Loucy (cell line): ENCODE measurements around the gene NELFA.

ENCODE experiments used
- H2AFZ ChIP-seq: fragments of 200-600 bp; sonication (generic); 2 replicates; pipeline ENCODE4 v1.6.0; 2016; ENCODE audit warnings: antibody characterized with exemption, mild to moderate bottlenecking, low read length, moderate library complexity
- H3F3A ChIP-seq: fragments of 200-600 bp; 2 replicates; pipeline ENCODE4 v1.6.0; 2016; ENCODE audit warnings: antibody characterized with exemption, low read depth, mild to moderate bottlenecking
- H3K27me3 ChIP-seq: fragments of 200-600 bp; sonication (generic); 2 replicates; pipeline ENCODE4 v1.6.1; 2014; ENCODE audit warnings: low read length, mild to moderate bottlenecking; ENCODE audit not compliant: insufficient read depth, poor library complexity, severe bottlenecking
- H3K36me3 ChIP-seq: fragments of 200-600 bp; sonication (generic); 2 replicates; pipeline ENCODE4 v1.6.1; 2016; ENCODE audit warnings: low read length; ENCODE audit not compliant: insufficient read depth
- H3K4me1 ChIP-seq: fragments of 200-600 bp; sonication (generic); 2 replicates; pipeline ENCODE4 v1.5.1; 2014; ENCODE audit warnings: low read length, mild to moderate bottlenecking; ENCODE audit not compliant: insufficient read depth, poor library complexity, severe bottlenecking
- H3K4me2 ChIP-seq: fragments of 200-600 bp; sonication (generic); 2 replicates; pipeline ENCODE4 v1.6.0; 2014; ENCODE audit warnings: antibody characterized with exemption, low read length, low read depth, mild to moderate bottlenecking; ENCODE audit not compliant: poor library complexity, severe bottlenecking
- H3K4me3 ChIP-seq: fragments of 200-600 bp; sonication (generic); 2 replicates; pipeline ENCODE4 v1.5.1; 2014; ENCODE audit warnings: low read length, mild to moderate bottlenecking, mixed read lengths; ENCODE audit not compliant: poor library complexity, severe bottlenecking
- H3K79me2 ChIP-seq: fragments of 200-600 bp; sonication (generic); 2 replicates; pipeline ENCODE4 v1.6.1; 2014; ENCODE audit warnings: low read length; ENCODE audit not compliant: insufficient read depth
- H3K9ac ChIP-seq: fragments of 200-600 bp; sonication (generic); 2 replicates; pipeline ENCODE4 v1.6.0; 2014; ENCODE audit warnings: mild to moderate bottlenecking, low read depth, low read length, moderate library complexity; ENCODE audit not compliant: poor library complexity, severe bottlenecking
- H3K9me2 ChIP-seq: fragments of 200-600 bp; sonication (generic); replicated peaks from 2 replicates; pipeline ENCODE4 v1.6.1; 2016; ENCODE audit warnings: low read depth, low read length, mixed read lengths
- H3K9me3 ChIP-seq: fragments of 200-600 bp; sonication (generic); 2 replicates; pipeline ENCODE4 v1.6.1; 2014; ENCODE audit warnings: mild to moderate bottlenecking, antibody characterized with exemption, low read length, low read depth; ENCODE audit not compliant: insufficient read depth
- H4K20me1 ChIP-seq: fragments of 200-600 bp; sonication (generic); 2 replicates; pipeline ENCODE4 v1.6.0; 2014; ENCODE audit warnings: antibody characterized with exemption, low read length, mild to moderate bottlenecking; ENCODE audit not compliant: insufficient read depth, poor library complexity, severe bottlenecking
- CTCF ChIP-seq: fragments of 200-600 bp; sonication (generic); conservative IDR thresholded peaks from 2 replicates; pipeline ENCODE4 v1.5.1; 2014; ENCODE audit warnings: mild to moderate bottlenecking, antibody characterized with exemption, low read length
- EZH2phosphoT487 ChIP-seq: fragments of 200-600 bp; IDR thresholded peaks from 2 replicates; pipeline ENCODE4 v1.6.1; 2018; ENCODE audit warnings: antibody characterized with exemption, mild to moderate bottlenecking, moderate library complexity, borderline replicate concordance

The NELFA gene

GRCh38 chr4:2009651-2010233 is 968 bp upstream of the NELFA start:
- Histone ChIP-seq H3K36me3 (no peaks in the 10 kb centered on the region), H3K4me3 (peak overlapping the region; percentile 75), H3K27me3 (no peaks in the 10 kb centered on the region), H2AFZ (peak overlapping the region; percentile 96), H3F3A (no peaks in the 10 kb centered on the region), H3K9me3 (no peaks in the 10 kb centered on the region), H3K9ac (peak overlapping the region; percentile 84), H3K4me2 (peak overlapping the region; percentile 79), H3K79me2 (peaks cover 40% of the 10 kb centered on the region), H3K4me1 (peaks cover 25% of the 10 kb centered on the region), H3K9me2 (no peaks in the 10 kb centered on the region), H4K20me1 (peaks cover 32% of the 10 kb centered on the region)
- TF ChIP-seq CTCF = no peak
- TF ChIP-seq EZH2phosphoT487 = no peak

DNA sequence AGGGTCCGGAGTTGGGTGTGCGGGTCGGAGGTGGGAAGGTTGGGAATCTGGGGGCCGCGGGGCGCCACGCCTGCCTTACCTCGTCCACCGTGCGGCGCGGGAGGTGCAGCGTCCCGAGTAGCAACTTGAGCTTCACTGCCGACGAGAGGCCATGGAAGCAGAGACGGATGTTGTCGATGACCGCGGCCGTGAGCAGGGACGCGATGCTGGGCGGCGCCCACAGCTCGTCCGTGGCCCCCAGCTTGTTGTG is 178 bp downstream of the NELFA start:
- Histone ChIP-seq H3K9me2 (no peaks in the 10 kb centered on the region), H3K27me3 (no peaks in the 10 kb centered on the region), H3K4me2 (peak overlapping the region; percentile 79), H3F3A (no peaks in the 10 kb centered on the region), H3K4me3 (peak overlapping the region; percentile 75), H3K79me2 (peaks cover 52% of the 10 kb centered on the region), H3K36me3 (no peaks in the 10 kb centered on the region), H2AFZ (peak overlapping the region; percentile 96), H3K9ac (peak overlapping the region; percentile 84), H3K4me1 (peaks cover 25% of the 10 kb centered on the region), H4K20me1 (peaks cover 35% of the 10 kb centered on the region), H3K9me3 (no peaks in the 10 kb centered on the region)
- TF ChIP-seq CTCF = no peak
- no peak for TF ChIP-seq EZH2phosphoT487

DNA sequence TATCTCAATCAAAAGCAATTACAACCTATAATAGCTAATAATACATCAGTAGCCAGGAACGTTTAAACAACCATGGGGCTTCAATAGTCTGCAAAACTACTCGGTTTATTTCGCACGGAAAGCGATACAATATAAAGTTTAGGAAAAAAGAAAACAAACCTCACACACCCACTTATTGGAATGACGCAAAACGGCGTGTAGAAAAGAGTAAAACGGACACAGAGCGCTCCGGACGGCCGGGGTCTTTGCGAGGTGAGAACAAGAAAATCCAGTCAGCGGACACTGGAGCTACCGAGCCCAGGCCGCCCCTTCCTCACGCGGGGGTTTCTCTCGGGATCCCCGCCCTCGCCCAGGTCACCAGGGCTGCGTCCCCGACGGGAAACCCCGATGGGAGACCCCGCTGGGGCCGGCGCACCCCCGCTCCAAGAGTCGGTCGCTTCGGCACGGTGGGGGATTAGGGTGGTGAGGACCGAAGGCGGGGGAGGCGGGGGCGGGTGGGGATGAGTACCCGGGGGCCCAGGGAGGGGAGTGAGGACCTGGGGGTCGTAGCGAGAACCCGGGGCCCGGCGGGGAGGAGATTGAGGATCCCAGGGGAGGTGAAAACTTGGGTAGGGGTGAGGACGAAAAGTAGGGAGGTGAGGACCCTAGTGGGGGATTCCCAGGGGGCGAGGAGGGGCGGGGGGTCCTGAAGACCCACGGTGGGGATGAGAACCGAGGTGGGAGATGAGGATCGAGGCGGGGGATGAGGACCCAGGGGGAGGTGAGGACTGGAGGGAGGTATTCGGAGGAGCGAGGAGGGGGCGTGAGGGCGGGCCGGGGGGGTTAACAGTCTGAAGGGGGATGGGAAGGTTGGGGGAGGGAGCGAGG is 737 bp downstream of the NELFA start:
- TF ChIP-seq EZH2phosphoT487 (no peak), CTCF (no peak)
- H3K4me1 ChIP-seq = peaks cover 25% of the 10 kb centered on the region
- H3K9ac ChIP-seq = peak overlapping the region; percentile 84
- no peaks in the 10 kb centered on the region for H3F3A ChIP-seq
- H3K4me3 ChIP-seq = peak overlapping the region; percentile 75
- H3K79me2 ChIP-seq = peaks cover 57% of the 10 kb centered on the region
- H4K20me1 ChIP-seq = peaks cover 38% of the 10 kb centered on the region
- H3K9me2 ChIP-seq = no peaks in the 10 kb centered on the region
- H3K36me3 ChIP-seq = no peaks in the 10 kb centered on the region
- peak overlapping the region; percentile 79 for H3K4me2 ChIP-seq
- H2AFZ ChIP-seq = peak overlapping the region; percentile 96; the same call in 1 of the 2 replicates
- H3K27me3 ChIP-seq = no peaks in the 10 kb centered on the region
- no peaks in the 10 kb centered on the region for H3K9me3 ChIP-seq
